HCT116 (cell line): Measurements from ENCODE around the gene ACSL4. TPM values are rescaled to one million over a fixed set of nuclear protein-coding genes. Genes with fewer than 3 reads are reported as not detected.
"Not testable (repeated sequence)": the region's sequence is repeated elsewhere in the genome, so short reads cannot be mapped to it uniquely, and the experiment has no call there.

ENCODE experiments used
- ATAC-seq: fragments of 200-7000 bp; cut with Tn5 transposase; 2 replicates; pipeline ENCODE4 v1.9.1; 2020; ENCODE audit warnings: mild to moderate bottlenecking, moderate library complexity
- BruUV-seq: library from RNA; stranded (reverse); fragments of 400-500 nt; replicated peaks from 2 replicates; lab custom pipeline; 2021; lab: Mats Ljungman, UMichigan
- CTCF ChIA-PET: fragments of 300-600 bp; sonication (Branson Sonifier 250); formaldehyde crosslinking; loops from one replicate; lab custom pipeline; 2021; ENCODE audit warnings: antibody characterized with exemption; lab: Charles Lee
- POLR2A ChIA-PET: fragments of 300-600, 350-600 bp; sonication (Branson Sonifier 250); formaldehyde crosslinking; loops from one replicate; lab custom pipeline; 2021; ENCODE audit warnings: antibody characterized with exemption; lab: Charles Lee
- RAD21 ChIA-PET, 2 experiments: fragments of 300-600 bp; sonication (Branson Sonifier 250); formaldehyde crosslinking; loops; one replicate each; lab custom pipeline; 2023; ENCODE audit warnings: low total read pairs in 2 of 2; ENCODE audit not compliant: uncharacterized antibody in 2 of 2, unreplicated experiment in 2 of 2, low non-redundant PET in 1 of 2; lab: Charles Lee
- DNase-seq: peaks from one replicate; pipeline ENCODE4 v3.0.0-alpha.2; 2010; ENCODE audit warnings: low read depth, low spot score
- H2AFZ ChIP-seq: fragments of 200-600 bp; shearing (Covaris generic), sonication (generic); 2 replicates; pipeline ENCODE4 v1.6.1; 2017; ENCODE audit warnings: low read depth, mixed run types, mixed read lengths, antibody characterized with exemption, low read length; ENCODE audit not compliant: poor library complexity, severe bottlenecking
- H3K27ac ChIP-seq: 2 replicates; pipeline ENCODE4 v1.5.1; 2012; ENCODE audit warnings: low read depth, low read length
- H3K27me3 ChIP-seq: fragments of 200-600 bp; sonication (generic); 2 replicates; pipeline ENCODE4 v1.6.1; 2016; ENCODE audit warnings: mixed run types, low read length, mixed read lengths; ENCODE audit not compliant: insufficient read depth
- H3K36me3 ChIP-seq, 2 experiments: fragments of 200-500 bp in 1 of 2; fragments of 200-600 bp in 1 of 2; sonication (Bioruptor generic) in 1 of 2; sonication (generic) in 1 of 2; 2 replicates each; pipeline versions ENCODE4 v1.5.1 to v1.6.1; 2014 to 2016; ENCODE audit warnings: low read length in 2 of 2, inconsistent platforms in 1 of 2, mixed read lengths in 1 of 2, mixed run types in 1 of 2; ENCODE audit not compliant: insufficient read depth in 2 of 2, control insufficient read depth in 1 of 2
- H3K4me1 ChIP-seq, 2 experiments: fragments of 200-600 bp in 1 of 2; sonication (generic) in 1 of 2; 2 replicates each; pipeline versions ENCODE4 v1.5.1 to v1.6.1; 2012 to 2017; ENCODE audit warnings: low read length in 2 of 2, inconsistent platforms in 1 of 2, mild to moderate bottlenecking in 1 of 2, mixed read lengths in 1 of 2, mixed run types in 1 of 2, moderate library complexity in 1 of 2; ENCODE audit not compliant: insufficient read depth in 2 of 2, control insufficient read depth in 1 of 2
- H3K4me2 ChIP-seq: fragments of 200-600 bp; sonication (generic); 2 replicates; pipeline ENCODE4 v1.6.1; 2017; ENCODE audit warnings: mixed run types, low read length, mixed read lengths
- H3K4me3 ChIP-seq, 2 experiments: fragments of 200-600 bp in 1 of 2; sonication (generic) in 1 of 2; replicated peaks in 1 of 2; 2 replicates each; pipeline ENCODE4 v1.5.1; 2011 to 2016; ENCODE audit warnings: low read length in 2 of 2, control low read depth in 1 of 2, low read depth in 1 of 2, mild to moderate bottlenecking in 1 of 2, mixed read lengths in 1 of 2, mixed run types in 1 of 2
- H3K79me2 ChIP-seq: fragments of 200-600 bp; sonication (generic); 2 replicates; pipeline ENCODE4 v1.6.1; 2017; ENCODE audit warnings: mild to moderate bottlenecking, mixed run types, low read length, moderate library complexity, mixed read lengths; ENCODE audit not compliant: insufficient read depth
- H3K9ac ChIP-seq: fragments of 200-600 bp; sonication (generic); 2 replicates; pipeline ENCODE4 v1.6.1; 2016; ENCODE audit warnings: low read length, mixed read lengths
- H3K9me2 ChIP-seq: fragments of 200-600 bp; sonication (generic), shearing (Covaris generic); 2 replicates; pipeline ENCODE4 v1.6.1; 2017; ENCODE audit warnings: mixed run types, mild to moderate bottlenecking, moderate library complexity; ENCODE audit not compliant: insufficient read depth
- H3K9me3 ChIP-seq, 2 experiments: fragments of 200-500 bp in 1 of 2; fragments of 200-600 bp in 1 of 2; sonication (Bioruptor generic) in 1 of 2; sonication (generic) in 1 of 2; 2 replicates each; pipeline ENCODE4 v1.6.1; 2014 to 2017; ENCODE audit warnings: low read length in 2 of 2, mixed read lengths in 2 of 2, inconsistent platforms in 1 of 2, low read depth in 1 of 2, mild to moderate bottlenecking in 1 of 2, mixed run types in 1 of 2, moderate library complexity in 1 of 2; ENCODE audit not compliant: control insufficient read depth in 1 of 2, insufficient read depth in 1 of 2
- H4K20me1 ChIP-seq: fragments of 200-600 bp; sonication (generic), shearing (Covaris generic); 2 replicates; pipeline ENCODE4 v1.6.1; 2017; ENCODE audit warnings: mixed run types, mild to moderate bottlenecking, moderate library complexity; ENCODE audit not compliant: insufficient read depth
- EZH2 ChIP-seq: fragments of 200-600 bp; sonication (generic); IDR thresholded peaks from 2 replicates; pipeline ENCODE4 v1.6.1; 2017; ENCODE audit warnings: antibody characterized with exemption, mixed run types
- FOSL1 ChIP-seq: IDR thresholded peaks from 2 replicates; pipeline ENCODE4 v1.6.1; 2012; ENCODE audit warnings: low read depth
- SRF ChIP-seq: IDR thresholded peaks from 2 replicates; pipeline ENCODE4 v1.6.1; 2012; ENCODE audit warnings: low read depth
- TCF7L2 ChIP-seq: IDR thresholded peaks from 2 replicates; pipeline ENCODE4 v1.7.0; 2011; ENCODE audit warnings: borderline replicate concordance, inconsistent platforms; ENCODE audit not compliant: insufficient read depth, insufficient read length; ENCODE audit errors: extremely low read depth
- ZFX ChIP-seq: fragments of 450-650 bp; IDR thresholded peaks from 2 replicates; pipeline ENCODE4 v1.6.1; 2017
- ZNF274 ChIP-seq: fragments of 200-500 bp; sonication (Bioruptor generic); IDR thresholded peaks from 2 replicates; pipeline ENCODE4 v1.6.1; 2014; ENCODE audit warnings: mild to moderate bottlenecking, low read depth, low read length, inconsistent platforms
- intact Hi-C: fragments of 100-400 bp; cut with micrococcal nuclease; formaldehyde crosslinking; loops from 2 replicates; pipeline ENCODE4 v1.10.0; 2022
- total RNA-seq: library from RNA; stranded (reverse); gene quantifications from one replicate; pipeline ENCODE4 v1.2.1, GENCODE V29; 2021; ENCODE audit not compliant: unreplicated experiment

ACSL4 gene
- total RNA-seq, 1 experiment from 2014 or later = 50.5 TPM

GRCh38 chrX:109742722-109743121 lies 9.7 kb upstream of the ACSL4 start:
- Histone ChIP-seq H4K20me1 (no peaks in the 10 kb centered on the region), H2AFZ (no peak overlapping the region), H3K4me1 (no peaks in the 10 kb centered on the region), H3K4me2 (no peak overlapping the region), H3K9ac (no peak overlapping the region), H3K27ac (no peak overlapping the region), H3K4me3 (no peak overlapping the region), H3K9me3 (no peaks in the 10 kb centered on the region), H3K9me2 (no peaks in the 10 kb centered on the region), H3K27me3 (no peaks in the 10 kb centered on the region), H3K79me2 (no peaks in the 10 kb centered on the region), H3K36me3 (no peaks in the 10 kb centered on the region)
- RAD21 ChIA-PET = no interaction called here
- no peak for DNase-seq
- CTCF ChIA-PET = no interaction called here
- TF ChIP-seq EZH2 = no peak
- intact Hi-C loops = no loop called here
- BruUV-seq = no TSS peak
- POLR2A ChIA-PET = no interaction called here
- ATAC-seq = no peak

DNA sequence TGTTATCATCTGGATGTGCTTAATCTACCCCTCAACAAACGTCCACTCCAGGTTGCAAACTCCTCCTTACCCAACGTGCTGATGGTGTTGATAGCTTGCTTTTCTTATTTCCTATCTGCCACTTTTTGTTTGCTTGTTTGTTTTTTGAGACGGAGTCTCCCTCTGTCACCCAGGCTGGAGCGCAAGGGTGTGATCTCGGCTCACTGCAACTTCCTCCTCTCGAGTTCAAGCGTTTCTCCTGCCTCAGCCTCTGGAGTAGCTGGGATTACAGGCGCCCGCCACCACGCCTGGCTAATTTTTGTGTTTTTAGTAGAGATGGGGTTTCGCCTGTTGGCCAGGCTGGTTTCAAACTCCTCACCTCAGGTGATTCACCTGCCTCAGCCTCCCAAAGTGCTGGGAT lies 7.8 kb upstream of the ACSL4 start:
- H3K27ac ChIP-seq, H3K9me3 ChIP-seq, H3K27me3 ChIP-seq, POLR2A ChIA-PET, DNase-seq, H3K9me2 ChIP-seq, H3K79me2 ChIP-seq, H3K4me2 ChIP-seq, H3K36me3 ChIP-seq, RAD21 ChIA-PET, ATAC-seq, CTCF ChIA-PET, H4K20me1 ChIP-seq, H2AFZ ChIP-seq, H3K4me3 ChIP-seq, intact Hi-C loops, BruUV-seq, H3K4me1 ChIP-seq, H3K9ac ChIP-seq: not testable (repeated sequence)

GRCh38 chrX:109740433-109740809 lies 7.4 kb upstream of the ACSL4 start:
- Histone ChIP-seq H3K4me2 (no peak overlapping the region), H3K4me1 (no peaks in the 10 kb centered on the region), H3K27me3 (no peaks in the 10 kb centered on the region), H3K79me2 (no peaks in the 10 kb centered on the region), H3K4me3 (no peak overlapping the region), H3K9me2 (no peaks in the 10 kb centered on the region), H3K27ac (no peak overlapping the region), H3K9ac (no peak overlapping the region), H3K9me3 (no peaks in the 10 kb centered on the region), H4K20me1 (no peaks in the 10 kb centered on the region), H2AFZ (no peak overlapping the region), H3K36me3 (no peaks in the 10 kb centered on the region)
- DNase-seq (no peak), ATAC-seq (no peak)
- RAD21 ChIA-PET = no interaction called here
- no TSS peak for BruUV-seq
- CTCF ChIA-PET = no interaction called here
- intact Hi-C loops = no loop called here
- TF ChIP-seq SRF (no peak), ZNF274 (no peak), TCF7L2 (no peak), ZFX (no peak), FOSL1 (no peak)
- POLR2A ChIA-PET = no interaction called here
